HEK293 (cell line): ENCODE measurements around the gene SERINC5.

Experiments
- CTCF ChIA-PET: fragments of 350-600 bp; formaldehyde crosslinking; extraction: SDS; loops from one replicate; lab custom pipeline; 2021; ENCODE audit warnings: antibody characterized with exemption; lab: Yijun Ruan, JAX
- POLR2A ChIA-PET: fragments of 300-600 bp; formaldehyde crosslinking; extraction: SDS; loops from one replicate; lab custom pipeline; 2020; ENCODE audit warnings: antibody characterized with exemption, inconsistent platforms; lab: Yijun Ruan, JAX
- H3K27ac ChIP-seq: fragments of 200-500 bp; sonication (Bioruptor generic); 2 replicates; pipeline ENCODE4 v1.5.1; 2014; ENCODE audit warnings: low read depth, low read length, control low read depth, inconsistent platforms; ENCODE audit errors: extremely low read depth
- H3K36me3 ChIP-seq, 2 experiments: fragments of 200-500 bp in 1 of 2; sonication (Bioruptor generic) in 1 of 2; 1 replicate in 1 of 2; 2 replicates in 1 of 2; pipeline ENCODE4 v1.5.1; 2014 to 2017; ENCODE audit warnings: inconsistent platforms in 2 of 2, low read length in 2 of 2; ENCODE audit not compliant: control insufficient read depth in 2 of 2, insufficient read depth in 1 of 2
- H3K4me1 ChIP-seq: fragments of 200-500 bp; sonication (Bioruptor generic); 2 replicates; pipeline ENCODE4 v1.5.1; 2014; ENCODE audit warnings: mild to moderate bottlenecking, low read length, inconsistent platforms; ENCODE audit not compliant: control insufficient read depth, insufficient read depth
- H3K4me3 ChIP-seq: 2 replicates; pipeline ENCODE4 v1.5.1; 2011; ENCODE audit warnings: low read depth, mild to moderate bottlenecking, control low read depth, low read length, moderate library complexity
- H3K9me3 ChIP-seq: fragments of 200-500 bp; sonication (Bioruptor generic); 2 replicates; pipeline ENCODE4 v1.5.1; 2014; ENCODE audit warnings: low read depth, low read length, inconsistent platforms; ENCODE audit not compliant: control insufficient read depth, insufficient read depth
- KLF17 ChIP-seq: fragments of 450-650 bp; formaldehyde crosslinking; IDR thresholded peaks from 2 replicates; pipeline ENCODE4 v1.5.1; 2016; ENCODE audit warnings: missing biosample characterization, missing genetic modification characterization
- KLF8 ChIP-seq: fragments of 450-650 bp; formaldehyde crosslinking; IDR thresholded peaks from 2 replicates; pipeline ENCODE4 v1.5.1; 2016; ENCODE audit warnings: missing biosample characterization, missing genetic modification characterization
- MEIS1 ChIP-seq: sonication (generic); formaldehyde crosslinking; IDR thresholded peaks from 2 replicates; pipeline ENCODE4 v1.8.1; 2022; ENCODE audit warnings: missing genetic modification reagents, mild to moderate bottlenecking, borderline replicate concordance
- PBX3 ChIP-seq: sonication (generic); formaldehyde crosslinking; IDR thresholded peaks from 2 replicates; pipeline ENCODE4 v1.8.1; 2022; ENCODE audit warnings: mild to moderate bottlenecking, moderate library complexity, missing genetic modification reagents
- PRDM4 ChIP-seq: fragments of 450-650 bp; formaldehyde crosslinking; IDR thresholded peaks from 2 replicates; pipeline ENCODE4 v1.5.1; 2017; ENCODE audit warnings: missing biosample characterization, missing genetic modification characterization
- ZNF10 ChIP-seq: fragments of 450-650 bp; formaldehyde crosslinking; IDR thresholded peaks from 2 replicates; pipeline ENCODE4 v1.5.1; 2017; ENCODE audit warnings: missing biosample characterization, missing genetic modification characterization
- ZNF138 ChIP-seq: fragments of 450-650 bp; formaldehyde crosslinking; IDR thresholded peaks from 2 replicates; pipeline ENCODE4 v1.5.1; 2016; ENCODE audit warnings: missing biosample characterization, missing genetic modification characterization, borderline replicate concordance
- ZNF23 ChIP-seq: fragments of 450-650 bp; formaldehyde crosslinking; IDR thresholded peaks from 2 replicates; pipeline ENCODE4 v1.5.1; 2016; ENCODE audit warnings: missing biosample characterization, missing genetic modification characterization, borderline replicate concordance
- ZNF24 ChIP-seq: fragments of 450-650 bp; formaldehyde crosslinking; IDR thresholded peaks from 2 replicates; pipeline ENCODE4 v1.5.1; 2016; ENCODE audit warnings: missing biosample characterization, missing genetic modification characterization
- ZNF404 ChIP-seq: fragments of 450-650 bp; formaldehyde crosslinking; IDR thresholded peaks from 2 replicates; pipeline ENCODE4 v1.5.1; 2017; ENCODE audit warnings: missing biosample characterization, missing genetic modification characterization
- ZNF473 ChIP-seq: fragments of 450-650 bp; formaldehyde crosslinking; IDR thresholded peaks from 2 replicates; pipeline ENCODE4 v1.5.1; 2017; ENCODE audit warnings: missing biosample characterization, missing genetic modification characterization
- ZNF670 ChIP-seq: fragments of 450-650 bp; formaldehyde crosslinking; IDR thresholded peaks from 2 replicates; pipeline ENCODE4 v1.5.1; 2016; ENCODE audit warnings: missing biosample characterization, missing genetic modification characterization, low read depth
- ZNF692 ChIP-seq: fragments of 450-650 bp; formaldehyde crosslinking; IDR thresholded peaks from 2 replicates; pipeline ENCODE4 v1.5.1; 2016; ENCODE audit warnings: missing biosample characterization, missing genetic modification characterization
- ZSCAN5A ChIP-seq: fragments of 450-650 bp; formaldehyde crosslinking; IDR thresholded peaks from 2 replicates; pipeline ENCODE4 v1.5.1; 2016; ENCODE audit warnings: missing biosample characterization, missing genetic modification characterization
- TF ChIP-seq, protein P1 (sequence below): fragments of 450-650 bp; formaldehyde crosslinking; IDR thresholded peaks from 2 replicates; pipeline ENCODE4 v1.5.1; 2016; ENCODE audit warnings: missing biosample characterization, missing genetic modification characterization
- TF ChIP-seq, protein P2 (sequence below): fragments of 450-650 bp; formaldehyde crosslinking; IDR thresholded peaks from 2 replicates; pipeline ENCODE4 v1.5.0; 2017; ENCODE audit warnings: missing biosample characterization, missing genetic modification characterization, borderline replicate concordance

The SERINC5 gene

DNA sequence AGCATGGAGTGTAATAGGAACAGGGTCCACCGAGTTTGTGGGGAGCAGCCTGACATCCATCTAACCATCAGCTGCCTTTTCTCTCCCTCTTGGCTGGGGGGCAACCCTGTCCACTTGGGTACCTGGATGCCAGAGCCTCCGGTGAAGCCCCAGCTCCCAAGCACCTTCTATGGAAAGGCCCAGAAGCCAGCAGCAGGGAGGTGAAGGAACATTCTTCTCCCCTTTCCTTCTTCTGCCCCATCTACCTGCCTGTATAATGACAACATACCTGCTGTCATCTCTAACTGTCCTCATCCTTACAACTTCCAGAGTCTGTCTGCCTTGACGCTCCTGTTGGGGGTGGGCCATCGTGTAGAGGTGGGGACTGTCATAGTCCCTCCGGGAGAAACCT lies 187.6 kb downstream of the SERINC5 start:
- ChIA-PET CTCF (no interaction called here), POLR2A (no interaction called here)
- Histone ChIP-seq H3K4me1 (no peaks in the 10 kb centered on the region), H3K4me3 (no peak overlapping the region), H3K27ac (no peak overlapping the region), H3K9me3 (no peaks in the 10 kb centered on the region), H3K36me3 (no peaks in the 10 kb centered on the region)
- no peak for TF ChIP-seq KLF8 (tag by site-specific recombination)
- TF ChIP-seq KLF17 (tag by site-specific recombination), result no peak
- no peak for TF ChIP-seq ZNF23 (tag by site-specific recombination)
- TF ChIP-seq, protein P1, sequence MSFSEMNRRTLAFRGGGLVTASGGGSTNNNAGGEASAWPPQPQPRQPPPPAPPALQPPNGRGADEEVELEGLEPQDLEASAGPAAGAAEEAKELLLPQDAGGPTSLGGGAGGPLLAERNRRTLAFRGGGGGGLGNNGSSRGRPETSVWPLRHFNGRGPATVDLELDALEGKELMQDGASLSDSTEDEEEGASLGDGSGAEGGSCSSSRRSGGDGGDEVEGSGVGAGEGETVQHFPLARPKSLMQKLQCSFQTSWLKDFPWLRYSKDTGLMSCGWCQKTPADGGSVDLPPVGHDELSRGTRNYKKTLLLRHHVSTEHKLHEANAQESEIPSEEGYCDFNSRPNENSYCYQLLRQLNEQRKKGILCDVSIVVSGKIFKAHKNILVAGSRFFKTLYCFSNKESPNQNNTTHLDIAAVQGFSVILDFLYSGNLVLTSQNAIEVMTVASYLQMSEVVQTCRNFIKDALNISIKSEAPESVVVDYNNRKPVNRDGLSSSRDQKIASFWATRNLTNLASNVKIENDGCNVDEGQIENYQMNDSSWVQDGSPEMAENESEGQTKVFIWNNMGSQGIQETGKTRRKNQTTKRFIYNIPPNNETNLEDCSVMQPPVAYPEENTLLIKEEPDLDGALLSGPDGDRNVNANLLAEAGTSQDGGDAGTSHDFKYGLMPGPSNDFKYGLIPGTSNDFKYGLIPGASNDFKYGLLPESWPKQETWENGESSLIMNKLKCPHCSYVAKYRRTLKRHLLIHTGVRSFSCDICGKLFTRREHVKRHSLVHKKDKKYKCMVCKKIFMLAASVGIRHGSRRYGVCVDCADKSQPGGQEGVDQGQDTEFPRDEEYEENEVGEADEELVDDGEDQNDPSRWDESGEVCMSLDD (tag by site-specific recombination), result no peak

- no peaks in the 10 kb centered on the region for H3K4me1 ChIP-seq
- no peaks in the 10 kb centered on the region for H3K9me3 ChIP-seq
- TF ChIP-seq ZNF692 (no peak), PBX3 (CRISPR knock-in tag) (no peak), PRDM4 (tag by site-specific recombination) (no peak), ZNF10 (tag by site-specific recombination) (no peak)
- no peak overlapping the region for H3K27ac ChIP-seq
- POLR2A ChIA-PET, result no interaction called here
- no peaks in the 10 kb centered on the region for H3K36me3 ChIP-seq
- no peak overlapping the region for H3K4me3 ChIP-seq
- CTCF ChIA-PET, result no interaction called here
Observed at GRCh38 chr5:80067531-80068245, 188.2 kb downstream of the SERINC5 start.

GRCh38 chr5:80067016-80067415 lies 188.8 kb downstream of the SERINC5 start:
- no peaks in the 10 kb centered on the region for H3K9me3 ChIP-seq
- H3K4me3 ChIP-seq, result no peak overlapping the region
- H3K4me1 ChIP-seq, result no peaks in the 10 kb centered on the region
- no peaks in the 10 kb centered on the region for H3K36me3 ChIP-seq
- CTCF ChIA-PET, result no interaction called here
- POLR2A ChIA-PET, result no interaction called here
- no peak overlapping the region for H3K27ac ChIP-seq
- TF ChIP-seq ZNF138 (tag by site-specific recombination) (no peak), ZNF24 (tag by site-specific recombination) (no peak), ZNF670 (no peak), MEIS1 (no peak), ZNF473 (tag by site-specific recombination) (no peak), ZSCAN5A (tag by site-specific recombination) (no peak), ZNF404 (tag by site-specific recombination) (no peak)
- TF ChIP-seq, protein P2, sequence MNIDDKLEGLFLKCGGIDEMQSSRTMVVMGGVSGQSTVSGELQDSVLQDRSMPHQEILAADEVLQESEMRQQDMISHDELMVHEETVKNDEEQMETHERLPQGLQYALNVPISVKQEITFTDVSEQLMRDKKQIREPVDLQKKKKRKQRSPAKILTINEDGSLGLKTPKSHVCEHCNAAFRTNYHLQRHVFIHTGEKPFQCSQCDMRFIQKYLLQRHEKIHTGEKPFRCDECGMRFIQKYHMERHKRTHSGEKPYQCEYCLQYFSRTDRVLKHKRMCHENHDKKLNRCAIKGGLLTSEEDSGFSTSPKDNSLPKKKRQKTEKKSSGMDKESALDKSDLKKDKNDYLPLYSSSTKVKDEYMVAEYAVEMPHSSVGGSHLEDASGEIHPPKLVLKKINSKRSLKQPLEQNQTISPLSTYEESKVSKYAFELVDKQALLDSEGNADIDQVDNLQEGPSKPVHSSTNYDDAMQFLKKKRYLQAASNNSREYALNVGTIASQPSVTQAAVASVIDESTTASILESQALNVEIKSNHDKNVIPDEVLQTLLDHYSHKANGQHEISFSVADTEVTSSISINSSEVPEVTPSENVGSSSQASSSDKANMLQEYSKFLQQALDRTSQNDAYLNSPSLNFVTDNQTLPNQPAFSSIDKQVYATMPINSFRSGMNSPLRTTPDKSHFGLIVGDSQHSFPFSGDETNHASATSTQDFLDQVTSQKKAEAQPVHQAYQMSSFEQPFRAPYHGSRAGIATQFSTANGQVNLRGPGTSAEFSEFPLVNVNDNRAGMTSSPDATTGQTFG (tag by site-specific recombination), result no peak
